Effector memory CD4-positive, alpha-beta T cell (primary cell): Measurements from ENCODE around the gene UBE3B.

ENCODE experiments used
- DNase-seq, 3 donors: peaks; one replicate each; pipeline ENCODE4 v3.0.0-alpha.2; 2020
- H3K27ac ChIP-seq: 2 replicates; pipeline ENCODE4 v1.7.0; 2013; ENCODE audit warnings: mild to moderate bottlenecking, low read length, moderate library complexity; ENCODE audit not compliant: insufficient read depth, poor library complexity, severe bottlenecking
- H3K27me3 ChIP-seq: replicated peaks from 2 replicates; pipeline ENCODE4 v1.7.0; 2013; ENCODE audit warnings: mild to moderate bottlenecking, low read length; ENCODE audit not compliant: insufficient read depth, control insufficient read depth, poor library complexity, severe bottlenecking
- H3K36me3 ChIP-seq: 2 replicates; pipeline ENCODE4 v1.7.0; 2013; ENCODE audit warnings: mild to moderate bottlenecking, low read length, moderate library complexity; ENCODE audit not compliant: control insufficient read depth, insufficient read depth
- H3K4me1 ChIP-seq: 2 replicates; pipeline ENCODE4 v1.7.0; 2013; ENCODE audit warnings: low read length, mild to moderate bottlenecking; ENCODE audit not compliant: control insufficient read depth, insufficient read depth, poor library complexity, severe bottlenecking
- H3K4me3 ChIP-seq: 2 replicates; pipeline ENCODE4 v1.7.0; 2013; ENCODE audit warnings: low read length, low read depth, mild to moderate bottlenecking; ENCODE audit not compliant: insufficient read depth, poor library complexity, severe bottlenecking
- H3K9me3 ChIP-seq: 2 replicates; pipeline ENCODE4 v1.7.0; 2013; ENCODE audit warnings: mild to moderate bottlenecking, low read length, moderate library complexity; ENCODE audit not compliant: control insufficient read depth

UBE3B gene

DNA sequence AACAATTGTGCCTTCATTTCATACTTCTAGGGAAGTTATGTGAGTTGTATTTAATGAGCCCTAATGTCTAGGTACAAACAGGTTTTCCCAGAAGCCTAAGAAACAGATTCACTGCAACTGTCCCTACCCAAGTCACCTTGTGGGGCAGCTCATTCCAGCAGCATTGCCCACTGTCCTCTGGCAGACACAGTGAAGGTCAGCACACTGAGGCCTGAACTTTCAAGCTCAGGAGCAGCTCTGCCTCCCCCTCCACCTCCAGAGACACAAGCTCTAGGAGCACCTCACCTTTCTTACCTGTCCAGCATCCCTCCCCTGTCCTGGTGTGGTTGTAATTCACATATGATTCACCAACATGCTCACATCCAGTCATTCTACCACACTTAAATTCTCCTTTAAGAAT is 15.7 kb downstream of the UBE3B start:
- H3K36me3 ChIP-seq, result peaks cover 62% of the 10 kb centered on the region
- H3K9me3 ChIP-seq, result no peaks in the 10 kb centered on the region
- no peak overlapping the region for H3K4me3 ChIP-seq
- H3K4me1 ChIP-seq, result no peaks in the 10 kb centered on the region
- no peak for DNase-seq
- H3K27ac ChIP-seq, result no peak overlapping the region
- H3K27me3 ChIP-seq, result no peaks in the 10 kb centered on the region

DNA sequence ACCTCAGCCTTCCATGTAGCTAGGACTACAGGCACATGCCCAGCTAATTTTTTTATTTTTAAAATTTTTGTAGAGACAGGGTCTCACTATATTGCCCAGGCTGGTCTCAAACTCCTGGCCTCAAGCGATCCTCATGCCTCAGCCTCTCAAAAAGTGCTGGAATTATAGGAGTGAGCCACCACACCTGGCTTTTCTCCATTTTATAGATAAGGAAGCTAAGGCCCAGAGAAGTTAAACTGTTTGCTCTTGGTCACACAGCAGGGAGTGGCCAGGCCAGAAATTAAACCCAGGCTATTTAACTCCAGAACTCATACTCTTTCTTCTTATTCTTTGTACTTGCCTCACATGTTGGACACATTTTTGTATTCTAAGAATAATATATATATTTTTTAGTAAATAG is 16.5 kb downstream of the UBE3B start:
- H3K36me3 ChIP-seq, result peaks cover 60% of the 10 kb centered on the region
- H3K4me1 ChIP-seq, result no peaks in the 10 kb centered on the region
- H3K9me3 ChIP-seq, result no peaks in the 10 kb centered on the region
- H3K27ac ChIP-seq, result no peak overlapping the region
- DNase-seq, result no peak
- H3K4me3 ChIP-seq, result no peak overlapping the region
- H3K27me3 ChIP-seq, result no peaks in the 10 kb centered on the region

- Histone ChIP-seq H3K36me3 (peaks cover 60% of the 10 kb centered on the region), H3K27me3 (no peaks in the 10 kb centered on the region), H3K4me3 (no peak overlapping the region), H3K27ac (no peak overlapping the region), H3K9me3 (no peaks in the 10 kb centered on the region), H3K4me1 (no peaks in the 10 kb centered on the region)
- no peak for DNase-seq
These were observed 17.0 kb downstream of the UBE3B start for GRCh38 chr12:109494348-109494881.

- Histone ChIP-seq H3K27ac (no peak overlapping the region), H3K4me1 (no peaks in the 10 kb centered on the region), H3K9me3 (no peaks in the 10 kb centered on the region), H3K4me3 (no peak overlapping the region), H3K27me3 (no peaks in the 10 kb centered on the region), H3K36me3 (peaks cover 57% of the 10 kb centered on the region)
- DNase-seq, result no peak
These were observed 17.6 kb downstream of the UBE3B start for GRCh38 chr12:109495012-109495411.

- Histone ChIP-seq H3K36me3 (peaks cover 66% of the 10 kb centered on the region), H3K9me3 (no peaks in the 10 kb centered on the region), H3K4me3 (no peak overlapping the region), H3K27me3 (no peaks in the 10 kb centered on the region), H3K4me1 (no peaks in the 10 kb centered on the region), H3K27ac (no peak overlapping the region)
- no peak for DNase-seq
These were observed 18.9 kb downstream of the UBE3B start for GRCh38 chr12:109496306-109496705.

DNA sequence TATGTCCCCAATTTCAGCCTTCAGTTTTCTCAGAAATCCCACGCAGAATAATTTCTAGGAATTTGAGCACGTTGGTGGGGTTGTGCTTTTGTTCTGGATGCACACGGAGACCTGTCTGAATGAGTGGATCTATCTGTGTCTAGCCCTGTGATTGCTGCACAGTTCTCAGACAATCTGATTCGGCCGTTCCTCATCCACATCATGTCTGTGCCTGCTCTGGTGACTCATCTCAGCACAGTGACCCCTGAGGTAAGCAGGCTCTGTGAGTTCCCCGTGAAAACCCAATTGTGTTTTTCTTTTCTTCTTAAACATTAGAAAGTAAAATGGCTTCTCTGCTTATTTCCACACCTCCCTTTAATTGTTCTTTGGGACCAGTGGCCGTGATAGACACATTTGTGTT is 20.2 kb downstream of the UBE3B start:
- DNase-seq, result no peak
- Histone ChIP-seq H3K27ac (no peak overlapping the region), H3K4me1 (no peaks in the 10 kb centered on the region), H3K4me3 (no peak overlapping the region), H3K9me3 (no peaks in the 10 kb centered on the region), H3K36me3 (peaks cover 72% of the 10 kb centered on the region), H3K27me3 (no peaks in the 10 kb centered on the region)

GRCh38 chr12:109500406-109501185 is 23.2 kb downstream of the UBE3B start:
- H3K27me3 ChIP-seq, result no peaks in the 10 kb centered on the region
- no peak overlapping the region for H3K4me3 ChIP-seq
- DNase-seq, result no peak
- no peak overlapping the region for H3K27ac ChIP-seq
- peaks cover 73% of the 10 kb centered on the region for H3K36me3 ChIP-seq
- H3K9me3 ChIP-seq, result no peaks in the 10 kb centered on the region
- H3K4me1 ChIP-seq, result no peaks in the 10 kb centered on the region

DNA sequence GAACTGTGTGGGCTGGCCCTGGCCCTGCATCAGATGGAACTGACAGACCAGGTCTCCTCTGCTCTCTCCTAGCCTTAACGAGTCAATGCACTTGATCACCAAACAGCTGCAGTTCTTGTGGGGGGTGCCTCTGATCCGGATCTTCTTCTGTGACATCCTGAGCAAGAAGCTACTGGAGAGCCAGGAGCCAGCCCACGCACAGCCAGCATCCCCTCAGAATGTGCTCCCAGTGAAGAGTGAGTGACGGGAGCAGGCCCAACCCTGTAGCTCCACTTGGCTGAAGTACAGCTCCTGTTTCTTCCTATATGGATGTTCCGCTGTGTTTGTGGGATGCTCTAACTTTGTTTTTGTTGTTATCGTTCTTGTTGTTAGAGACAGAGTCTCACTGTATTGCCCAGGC is 23.9 kb downstream of the UBE3B start:
- Histone ChIP-seq H3K4me3 (no peak overlapping the region), H3K36me3 (peaks cover 79% of the 10 kb centered on the region), H3K27ac (no peak overlapping the region), H3K9me3 (no peaks in the 10 kb centered on the region), H3K4me1 (no peaks in the 10 kb centered on the region), H3K27me3 (no peaks in the 10 kb centered on the region)
- DNase-seq, result no peak

- Histone ChIP-seq H3K4me1 (no peaks in the 10 kb centered on the region), H3K27me3 (no peaks in the 10 kb centered on the region), H3K36me3 (peaks cover 88% of the 10 kb centered on the region), H3K27ac (no peak overlapping the region), H3K4me3 (no peak overlapping the region), H3K9me3 (no peaks in the 10 kb centered on the region)
- DNase-seq, result no peak
These were observed 24.9 kb downstream of the UBE3B start for GRCh38 chr12:109502332-109502731.

- H3K27me3 ChIP-seq, result no peaks in the 10 kb centered on the region
- H3K27ac ChIP-seq, result no peak overlapping the region
- peaks cover 87% of the 10 kb centered on the region for H3K36me3 ChIP-seq
These were observed 26.2 kb downstream of the UBE3B start for GRCh38 chr12:109503611-109504010.

More at GRCh38 chr12:109503611-109504010, 26.2 kb downstream of the UBE3B start:
- no peak overlapping the region for H3K4me3 ChIP-seq
- DNase-seq, result no peak
- H3K4me1 ChIP-seq, result no peaks in the 10 kb centered on the region
- no peaks in the 10 kb centered on the region for H3K9me3 ChIP-seq
